HCT116 (cell line): ENCODE results near the gene RBM20. TPM values are rescaled to one million over a fixed set of nuclear protein-coding genes. Genes with fewer than 3 reads are reported as not detected.

ENCODE experiments used
- ATAC-seq: fragments of 200-7000 bp; cut with Tn5 transposase; 2 replicates; pipeline ENCODE4 v1.9.1; 2020; ENCODE audit warnings: mild to moderate bottlenecking, moderate library complexity
- BruUV-seq: library from RNA; stranded (reverse); fragments of 400-500 nt; replicated peaks from 2 replicates; lab custom pipeline; 2021; lab: Mats Ljungman, UMichigan
- CTCF ChIA-PET: fragments of 300-600 bp; sonication (Branson Sonifier 250); formaldehyde crosslinking; loops from one replicate; lab custom pipeline; 2021; ENCODE audit warnings: antibody characterized with exemption; lab: Charles Lee
- POLR2A ChIA-PET: fragments of 300-600, 350-600 bp; sonication (Branson Sonifier 250); formaldehyde crosslinking; loops from one replicate; lab custom pipeline; 2021; ENCODE audit warnings: antibody characterized with exemption; lab: Charles Lee
- RAD21 ChIA-PET, 2 experiments: fragments of 300-600 bp; sonication (Branson Sonifier 250); formaldehyde crosslinking; loops; one replicate each; lab custom pipeline; 2023; ENCODE audit warnings: low total read pairs in 2 of 2; ENCODE audit not compliant: uncharacterized antibody in 2 of 2, unreplicated experiment in 2 of 2, low non-redundant PET in 1 of 2; lab: Charles Lee
- DNase-seq: peaks from one replicate; pipeline ENCODE4 v3.0.0-alpha.2; 2010; ENCODE audit warnings: low read depth, low spot score
- H2AFZ ChIP-seq: fragments of 200-600 bp; shearing (Covaris generic), sonication (generic); 2 replicates; pipeline ENCODE4 v1.6.1; 2017; ENCODE audit warnings: low read depth, mixed run types, mixed read lengths, antibody characterized with exemption, low read length; ENCODE audit not compliant: poor library complexity, severe bottlenecking
- H3K27ac ChIP-seq: 2 replicates; pipeline ENCODE4 v1.5.1; 2012; ENCODE audit warnings: low read depth, low read length
- H3K27me3 ChIP-seq: fragments of 200-600 bp; sonication (generic); 2 replicates; pipeline ENCODE4 v1.6.1; 2016; ENCODE audit warnings: mixed run types, low read length, mixed read lengths; ENCODE audit not compliant: insufficient read depth
- H3K36me3 ChIP-seq, 2 experiments: fragments of 200-500 bp in 1 of 2; fragments of 200-600 bp in 1 of 2; sonication (Bioruptor generic) in 1 of 2; sonication (generic) in 1 of 2; 2 replicates each; pipeline versions ENCODE4 v1.5.1 to v1.6.1; 2014 to 2016; ENCODE audit warnings: low read length in 2 of 2, inconsistent platforms in 1 of 2, mixed read lengths in 1 of 2, mixed run types in 1 of 2; ENCODE audit not compliant: insufficient read depth in 2 of 2, control insufficient read depth in 1 of 2
- H3K4me1 ChIP-seq, 2 experiments: fragments of 200-600 bp in 1 of 2; sonication (generic) in 1 of 2; 2 replicates each; pipeline versions ENCODE4 v1.5.1 to v1.6.1; 2012 to 2017; ENCODE audit warnings: low read length in 2 of 2, inconsistent platforms in 1 of 2, mild to moderate bottlenecking in 1 of 2, mixed read lengths in 1 of 2, mixed run types in 1 of 2, moderate library complexity in 1 of 2; ENCODE audit not compliant: insufficient read depth in 2 of 2, control insufficient read depth in 1 of 2
- H3K4me2 ChIP-seq: fragments of 200-600 bp; sonication (generic); 2 replicates; pipeline ENCODE4 v1.6.1; 2017; ENCODE audit warnings: mixed run types, low read length, mixed read lengths
- H3K4me3 ChIP-seq, 2 experiments: fragments of 200-600 bp in 1 of 2; sonication (generic) in 1 of 2; replicated peaks in 1 of 2; 2 replicates each; pipeline ENCODE4 v1.5.1; 2011 to 2016; ENCODE audit warnings: low read length in 2 of 2, control low read depth in 1 of 2, low read depth in 1 of 2, mild to moderate bottlenecking in 1 of 2, mixed read lengths in 1 of 2, mixed run types in 1 of 2
- H3K79me2 ChIP-seq: fragments of 200-600 bp; sonication (generic); 2 replicates; pipeline ENCODE4 v1.6.1; 2017; ENCODE audit warnings: mild to moderate bottlenecking, mixed run types, low read length, moderate library complexity, mixed read lengths; ENCODE audit not compliant: insufficient read depth
- H3K9ac ChIP-seq: fragments of 200-600 bp; sonication (generic); 2 replicates; pipeline ENCODE4 v1.6.1; 2016; ENCODE audit warnings: low read length, mixed read lengths
- H3K9me2 ChIP-seq: fragments of 200-600 bp; sonication (generic), shearing (Covaris generic); 2 replicates; pipeline ENCODE4 v1.6.1; 2017; ENCODE audit warnings: mixed run types, mild to moderate bottlenecking, moderate library complexity; ENCODE audit not compliant: insufficient read depth
- H3K9me3 ChIP-seq, 2 experiments: fragments of 200-500 bp in 1 of 2; fragments of 200-600 bp in 1 of 2; sonication (Bioruptor generic) in 1 of 2; sonication (generic) in 1 of 2; 2 replicates each; pipeline ENCODE4 v1.6.1; 2014 to 2017; ENCODE audit warnings: low read length in 2 of 2, mixed read lengths in 2 of 2, inconsistent platforms in 1 of 2, low read depth in 1 of 2, mild to moderate bottlenecking in 1 of 2, mixed run types in 1 of 2, moderate library complexity in 1 of 2; ENCODE audit not compliant: control insufficient read depth in 1 of 2, insufficient read depth in 1 of 2
- H4K20me1 ChIP-seq: fragments of 200-600 bp; sonication (generic), shearing (Covaris generic); 2 replicates; pipeline ENCODE4 v1.6.1; 2017; ENCODE audit warnings: mixed run types, mild to moderate bottlenecking, moderate library complexity; ENCODE audit not compliant: insufficient read depth
- ATF3 ChIP-seq: IDR thresholded peaks from 2 replicates; pipeline ENCODE4 v1.6.1; 2012
- CBX3 ChIP-seq: IDR thresholded peaks from 2 replicates; pipeline ENCODE4 v1.6.1; 2012; ENCODE audit warnings: low read depth
- CEBPB ChIP-seq: IDR thresholded peaks from 2 replicates; pipeline ENCODE4 v1.6.1; 2012; ENCODE audit warnings: low read depth
- CTCF ChIP-seq, 3 experiments: fragments of 200-600 bp in 1 of 3; sonication (generic) in 1 of 3; IDR thresholded peaks in 2 of 3; conservative IDR thresholded peaks in 1 of 3; 2 replicates each; pipeline ENCODE4 v1.5.1; 2012 to 2017; ENCODE audit warnings: low read depth in 2 of 3, low read length in 2 of 3, antibody characterized with exemption in 1 of 3, borderline replicate concordance in 1 of 3, control low read depth in 1 of 3, mild to moderate bottlenecking in 1 of 3, mixed read lengths in 1 of 3, mixed run types in 1 of 3, moderate library complexity in 1 of 3; ENCODE audit not compliant: insufficient read depth in 1 of 3
- EZH2 ChIP-seq: fragments of 200-600 bp; sonication (generic); IDR thresholded peaks from 2 replicates; pipeline ENCODE4 v1.6.1; 2017; ENCODE audit warnings: antibody characterized with exemption, mixed run types
- JUND ChIP-seq: IDR thresholded peaks from 2 replicates; pipeline ENCODE4 v1.6.1; 2012
- REST ChIP-seq: IDR thresholded peaks from 2 replicates; pipeline ENCODE4 v1.6.1; 2012; ENCODE audit warnings: low read depth
- SIN3A ChIP-seq: IDR thresholded peaks from 2 replicates; pipeline ENCODE4 v1.6.1; 2012; ENCODE audit warnings: low read depth
- YY1 ChIP-seq: IDR thresholded peaks from 2 replicates; pipeline ENCODE4 v1.6.1; 2011; ENCODE audit warnings: low read length, low read depth, moderate library complexity, mild to moderate bottlenecking; ENCODE audit not compliant: insufficient replicate concordance; ENCODE audit errors: extremely low read depth
- ZBTB33 ChIP-seq: IDR thresholded peaks from 2 replicates; pipeline ENCODE4 v1.6.1; 2011; ENCODE audit warnings: mild to moderate bottlenecking, low read length, moderate library complexity; ENCODE audit not compliant: insufficient replicate concordance; ENCODE audit errors: extremely low read depth
- ZFX ChIP-seq: fragments of 450-650 bp; IDR thresholded peaks from 2 replicates; pipeline ENCODE4 v1.6.1; 2017
- intact Hi-C: fragments of 100-400 bp; cut with micrococcal nuclease; formaldehyde crosslinking; loops from 2 replicates; pipeline ENCODE4 v1.10.0; 2022
- total RNA-seq: library from RNA; stranded (reverse); gene quantifications from one replicate; pipeline ENCODE4 v1.2.1, GENCODE V29; 2021; ENCODE audit not compliant: unreplicated experiment

RBM20 gene
- total RNA-seq, 1 experiment from 2014 or later, result 2.0 TPM

- no peaks in the 10 kb centered on the region for H3K9me3 ChIP-seq
- no peaks in the 10 kb centered on the region for H4K20me1 ChIP-seq
- intact Hi-C loops, result no loop called here
- ChIA-PET RAD21 (no interaction called here), POLR2A (no interaction called here), CTCF (no interaction called here)
- no peaks in the 10 kb centered on the region for H3K79me2 ChIP-seq
- no peak overlapping the region for H3K4me2 ChIP-seq
- DNase-seq (no peak), ATAC-seq (no peak)
- H3K9me2 ChIP-seq, result no peaks in the 10 kb centered on the region
- no TSS peak for BruUV-seq
- H3K9ac ChIP-seq, result no peak overlapping the region
- H3K27ac ChIP-seq, result no peak overlapping the region
- no peak overlapping the region for H2AFZ ChIP-seq
- no peak for TF ChIP-seq REST
- TF ChIP-seq EZH2, result no peak
- no peak for TF ChIP-seq JUND
- no peak for TF ChIP-seq ATF3
- no peak for TF ChIP-seq CEBPB
- TF ChIP-seq SIN3A, result no peak
- no peak for TF ChIP-seq CBX3
- no peak for TF ChIP-seq ZBTB33
- no peak for TF ChIP-seq YY1
- no peak for TF ChIP-seq CTCF (IDR thresholded peaks at IDR 0.05 in 2 of 3, conservative IDR thresholded peaks at IDR 0.05 in 1 of 3; ENCODE audit: borderline replicate concordance in 1 of 3, insufficient read depth in 1 of 3, low read depth in 2 of 3, low read length in 2 of 3)
- no peak for TF ChIP-seq ZFX
- H3K36me3 ChIP-seq, result no peaks in the 10 kb centered on the region
- H3K4me1 ChIP-seq, result peaks cover under 1 to 11% of the 10 kb centered on the region in 2 experiments; a peak in 3 of 4 replicates
- H3K27me3 ChIP-seq, result no peaks in the 10 kb centered on the region
- no peak overlapping the region for H3K4me3 ChIP-seq
Observed at GRCh38 chr10:110631934-110632333, 12.2 kb upstream of the RBM20 start.
